Stimulated activated CD8-positive, alpha-beta memory T cell treated with anti-CD3 and anti-CD28 coated beads, Interleukin-7, amount 100 ng/mL, for 4 hours (primary cell): ENCODE data around the gene RTKN2.

Experiments used
- DNase-seq, 2 donors: peaks; one replicate each; pipeline ENCODE4 v3.0.0-alpha.2; 2020; ENCODE audit warnings: low read depth in 2 of 2

RTKN2 gene

GRCh38 chr10:62224606-62225005, 44.0 kb downstream of the RTKN2 start:
- no peak for DNase-seq

- no peak for DNase-seq
Observed at GRCh38 chr10:62217683-62218082, 51.0 kb downstream of the RTKN2 start.

- no peak for DNase-seq
Observed at GRCh38 chr10:62214364-62214874, 54.2 kb downstream of the RTKN2 start.

- no peak for DNase-seq
Observed at GRCh38 chr10:62205750-62206399, 62.8 kb downstream of the RTKN2 start.

DNA sequence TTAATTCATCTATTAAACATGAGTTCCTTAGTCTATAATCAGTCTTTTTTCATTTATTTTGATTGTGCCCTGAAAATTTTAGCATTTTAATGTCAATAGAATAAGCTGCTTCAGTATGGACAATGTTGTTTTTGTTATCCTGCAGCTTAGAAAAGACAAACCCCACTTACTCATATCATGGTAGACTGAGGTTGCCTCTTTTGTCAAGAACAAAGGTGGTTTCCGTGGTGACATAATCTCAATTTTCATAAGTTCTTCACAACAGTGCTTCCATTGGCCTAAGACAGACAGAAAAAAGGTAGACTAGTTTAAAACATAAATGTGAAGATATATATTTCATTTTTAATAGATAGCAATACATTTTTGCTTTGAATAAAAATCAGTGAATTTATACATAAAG, 69.1 kb downstream of the RTKN2 start:
- DNase-seq: no peak

DNA sequence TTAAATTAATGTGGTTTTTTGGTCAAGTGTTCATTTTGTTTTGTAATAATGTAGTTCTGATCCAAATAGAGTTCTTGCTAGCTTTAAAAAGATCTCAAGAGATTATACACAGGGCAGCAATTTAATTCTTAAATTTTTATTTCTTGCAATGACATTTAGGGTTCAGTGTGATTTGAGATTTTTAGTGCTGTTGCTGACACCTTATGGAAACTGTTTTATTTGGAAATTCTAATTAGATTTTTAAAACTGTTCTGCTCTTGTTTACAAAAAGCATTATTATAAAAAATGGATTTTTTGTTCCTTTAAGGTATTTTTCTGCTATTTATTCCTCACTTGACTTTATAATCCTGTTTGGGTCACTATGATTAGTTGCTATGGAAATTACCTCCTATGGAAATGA, 72.1 kb downstream of the RTKN2 start:
- no peak for DNase-seq

- DNase-seq: no peak
Observed at GRCh38 chr10:62195675-62195926, 73.0 kb downstream of the RTKN2 start.

DNA sequence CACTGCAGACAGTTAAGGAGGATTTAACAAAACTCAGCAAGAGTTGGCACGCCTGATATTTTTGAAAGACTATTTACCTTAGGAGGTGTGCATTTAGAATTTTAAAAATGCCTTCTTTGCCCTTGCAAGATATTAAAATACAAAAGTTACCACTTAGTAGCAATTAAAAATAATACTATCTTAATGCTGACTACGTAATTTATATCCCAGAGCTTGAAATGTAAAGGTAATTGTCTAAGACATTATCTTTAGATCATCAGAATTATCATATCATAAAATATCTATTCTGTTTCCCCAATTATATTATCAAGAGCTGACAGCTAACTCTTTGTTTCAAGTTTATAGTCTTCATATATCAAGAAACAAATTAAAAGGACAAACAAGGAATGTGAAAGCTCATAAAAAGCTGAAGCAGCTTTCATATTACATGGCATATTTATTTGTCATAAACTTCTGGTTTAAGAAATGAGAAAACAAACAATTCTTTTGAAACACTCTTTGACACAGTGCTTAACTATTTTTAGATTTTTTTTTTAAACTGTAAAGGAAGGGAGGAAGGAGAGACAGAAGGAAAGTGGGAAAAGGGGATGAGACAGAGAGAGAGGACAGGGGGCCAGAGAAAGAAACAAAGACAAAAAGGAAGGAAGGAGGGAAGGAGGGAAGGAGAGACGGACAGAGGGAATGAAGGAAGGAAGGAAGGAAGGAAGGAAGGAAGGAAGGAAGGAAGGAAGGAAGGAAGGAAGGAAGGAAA, 73.5 kb downstream of the RTKN2 start:
- DNase-seq: no peak

DNA sequence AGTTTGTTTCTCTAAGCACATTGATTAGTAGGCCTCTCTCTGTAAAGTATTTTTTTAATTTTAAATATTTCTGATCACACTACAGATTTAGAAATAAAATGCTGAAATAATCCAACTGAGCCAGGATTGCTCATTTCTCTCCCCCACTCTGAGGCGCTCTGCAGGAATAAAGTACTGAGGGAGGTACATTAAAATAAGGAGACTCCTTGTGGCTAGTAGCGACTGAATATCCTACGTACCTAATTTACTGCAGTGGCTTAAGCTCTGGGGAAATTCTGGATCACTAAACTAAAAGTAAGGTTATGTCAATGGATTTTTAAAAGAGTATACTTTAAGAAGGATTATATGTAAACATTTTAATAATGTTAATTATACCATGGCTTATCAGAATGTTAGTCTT, 75.2 kb downstream of the RTKN2 start:
- no peak for DNase-seq

GRCh38 chr10:62189131-62189530, 79.5 kb downstream of the RTKN2 start:
- DNase-seq: no peak

DNA sequence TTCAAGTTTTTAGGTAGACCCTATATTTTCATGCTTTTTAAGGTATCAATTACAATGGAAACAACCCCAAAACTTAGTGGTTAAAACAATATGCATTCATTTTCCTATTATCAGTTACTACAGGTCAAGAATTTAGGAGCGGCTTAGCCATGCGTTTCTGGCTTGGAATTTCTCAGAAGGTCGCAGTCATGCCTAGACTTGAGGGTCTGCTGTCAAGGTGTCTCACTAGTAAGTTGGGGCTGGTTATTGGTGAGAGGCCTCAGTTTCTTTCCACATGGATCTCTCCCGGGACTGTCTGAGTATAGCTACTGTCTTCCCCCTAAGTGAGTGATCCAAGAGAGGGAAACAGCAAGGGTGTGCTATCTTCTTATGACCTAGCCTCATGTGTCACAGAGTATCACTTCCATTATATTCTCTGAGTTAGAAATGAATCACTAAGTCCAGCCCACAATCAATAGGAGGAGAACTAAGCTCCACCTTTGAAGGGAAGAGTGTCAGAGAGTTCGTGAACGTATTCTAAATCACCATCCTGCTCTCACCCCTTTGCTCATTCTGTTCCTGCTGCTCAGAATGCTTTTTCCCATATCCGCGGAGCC, 80.5 kb downstream of the RTKN2 start:
- DNase-seq: no peak

DNA sequence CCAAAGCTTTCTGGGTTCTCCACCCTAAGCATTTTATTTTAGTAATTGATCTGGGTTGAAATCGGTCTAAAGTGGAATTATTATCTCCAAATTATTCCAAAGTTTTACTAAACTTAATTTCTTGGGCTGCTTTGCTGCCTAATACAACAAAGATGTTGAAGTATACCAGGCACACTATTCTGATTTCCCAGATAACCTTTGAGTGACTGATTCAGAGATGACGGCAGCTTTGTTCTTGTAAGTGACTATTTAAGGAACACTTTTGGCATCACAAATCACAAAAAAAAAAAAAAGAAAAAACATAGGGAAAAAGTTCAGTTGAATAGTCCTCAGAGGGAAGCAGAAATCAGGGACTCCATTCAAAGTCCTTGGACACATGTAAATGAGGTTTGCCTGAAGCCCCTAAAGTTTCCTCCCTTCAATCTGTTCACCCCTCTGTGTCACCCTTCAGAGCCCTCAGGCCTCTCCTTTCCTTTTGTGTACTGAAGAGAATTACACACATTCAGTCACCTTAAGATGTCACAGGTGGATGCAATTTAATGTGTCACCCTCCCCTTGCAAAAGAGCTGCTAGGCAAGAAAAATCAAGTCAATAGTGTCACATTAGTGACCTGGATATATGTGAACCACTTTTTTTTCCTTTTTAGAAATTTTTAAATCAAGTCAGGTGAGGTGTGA, 81.5 kb downstream of the RTKN2 start:
- no peak for DNase-seq

DNA sequence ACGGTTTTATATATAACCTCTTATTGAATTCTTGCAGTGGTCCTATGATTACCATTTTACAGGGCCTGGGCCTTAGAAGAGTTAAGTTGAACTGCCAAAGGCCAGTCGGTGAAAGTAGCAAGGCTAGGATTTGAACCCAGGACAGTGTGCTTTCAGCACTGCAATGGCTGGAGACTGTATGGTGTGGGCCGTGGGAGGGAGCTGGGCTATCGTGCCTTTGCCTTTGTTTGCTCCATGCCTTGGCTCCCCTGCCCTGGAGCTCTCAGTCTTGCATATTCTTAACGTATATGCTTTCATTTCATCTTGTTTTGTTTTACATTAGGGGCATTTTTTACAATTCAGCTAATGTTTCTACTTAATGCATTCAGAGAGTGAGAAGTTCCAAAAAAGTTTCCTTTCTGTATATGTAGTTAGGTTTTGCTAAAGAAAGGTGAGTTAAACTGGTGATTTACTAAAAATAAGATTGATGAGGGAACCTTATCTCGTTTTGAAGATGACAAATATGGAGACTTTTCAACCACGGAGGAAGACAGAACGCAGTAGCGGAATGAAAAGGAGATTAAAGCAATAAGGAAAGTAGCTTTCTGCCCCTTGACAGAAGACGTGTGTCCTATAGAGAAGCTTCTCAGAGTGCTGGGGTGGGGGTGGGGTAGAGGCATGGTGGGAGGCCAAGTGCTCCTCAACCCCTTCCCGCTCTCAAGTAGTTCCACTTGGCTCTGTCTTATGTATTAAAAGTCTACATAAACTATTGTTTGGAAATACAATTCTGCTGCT, 82.5 kb downstream of the RTKN2 start:
- DNase-seq: no peak

DNA sequence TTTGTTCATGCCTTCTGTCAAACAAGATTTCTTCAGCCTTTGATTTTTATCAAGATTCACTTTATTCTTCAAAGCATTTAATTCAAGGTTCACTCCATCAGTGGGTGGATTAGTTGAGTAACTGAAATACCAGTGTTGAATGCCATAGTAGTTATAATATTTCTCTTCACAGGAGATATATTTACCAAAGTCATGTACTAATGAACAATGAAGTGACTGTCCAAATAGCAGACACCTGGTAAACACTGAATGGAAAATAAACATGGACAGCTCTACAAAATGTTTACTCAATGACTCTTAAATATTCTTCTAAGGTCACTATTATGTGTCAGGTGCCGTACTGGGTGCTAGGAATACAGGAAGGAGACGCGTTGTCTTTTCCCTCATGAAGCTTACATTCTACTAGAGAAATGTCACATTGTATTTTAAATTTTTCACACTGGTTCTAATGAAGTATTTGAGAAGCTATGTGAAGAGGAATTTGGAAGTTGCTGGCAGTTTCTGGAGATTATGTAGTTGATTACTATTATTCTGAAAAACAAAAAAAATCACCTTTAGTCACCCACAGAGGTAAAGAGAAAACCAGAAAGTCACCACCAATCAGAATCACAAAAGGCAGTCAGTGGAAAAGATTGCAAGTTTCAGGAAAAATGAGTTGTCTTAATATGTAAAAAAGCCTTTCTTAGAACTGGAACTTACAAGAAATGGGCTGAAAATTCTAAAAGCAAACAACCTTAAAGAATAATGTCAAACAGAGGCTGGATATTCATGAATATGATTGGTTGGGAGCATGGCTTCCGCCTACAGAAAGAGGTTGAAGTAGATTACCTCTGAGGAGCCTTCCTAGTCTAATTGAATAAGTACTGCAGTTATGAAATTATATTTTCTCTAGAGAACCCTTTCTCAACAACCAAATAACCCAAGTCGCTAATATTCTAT, 84.5 kb downstream of the RTKN2 start:
- DNase-seq: no peak

- DNase-seq: peak; percentile 19 to 36
Observed at GRCh38 chr10:62183442-62183841, 85.2 kb downstream of the RTKN2 start.

- no peak for DNase-seq
Observed at GRCh38 chr10:62182595-62182994, 86.0 kb downstream of the RTKN2 start.

DNA sequence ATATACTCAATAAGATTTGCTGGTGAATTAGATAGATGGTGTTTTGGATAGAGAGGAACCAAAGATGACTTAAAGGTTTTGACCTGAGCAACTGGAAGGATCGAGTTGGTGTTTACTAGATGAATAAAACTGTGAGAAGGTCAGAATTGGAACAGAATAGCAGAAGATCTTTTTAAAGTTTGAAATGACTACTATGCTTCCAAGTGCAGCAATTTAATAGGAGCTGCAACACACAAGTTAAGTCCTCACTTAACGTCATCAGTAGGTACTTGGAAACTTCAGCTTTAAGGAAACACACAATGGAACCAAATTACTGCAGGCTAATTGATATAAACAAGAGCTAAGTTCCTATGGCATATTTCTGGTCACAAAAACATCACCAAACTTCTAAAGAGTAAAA, 86.5 kb downstream of the RTKN2 start:
- no peak for DNase-seq

GRCh38 chr10:62180677-62181076, 88.0 kb downstream of the RTKN2 start:
- no peak for DNase-seq

- DNase-seq: no peak
Observed at GRCh38 chr10:62178568-62178967, 90.1 kb downstream of the RTKN2 start.

GRCh38 chr10:62177111-62177510, 91.5 kb downstream of the RTKN2 start:
- DNase-seq: no peak

GRCh38 chr10:62175251-62175650, 93.4 kb downstream of the RTKN2 start:
- no peak for DNase-seq
